Left lung (tissue), 10 donors: Measurements from ENCODE around the gene DOK7. TPM values are rescaled to one million over a fixed set of nuclear protein-coding genes. Genes with fewer than 3 reads are reported as not detected.

ENCODE experiments used
- ATAC-seq: fragments of 200-7000 bp; cut with Tn5 transposase; one replicate; pipeline ENCODE4 v1.9.1; 2020; ENCODE audit warnings: moderate library complexity
- DNase-seq, 4 donors: peaks; one replicate each; pipeline ENCODE4 v3.0.0-alpha.2; 2013 to 2020
- H3K27ac ChIP-seq, 2 donors: fragments of 200-600 bp; sonication (generic) in 1 of 2; one replicate each; pipeline versions ENCODE4 v1.5.0 to v1.8.0; 2020 to 2021
- H3K27me3 ChIP-seq, 2 donors: fragments of 200-600 bp; sonication (generic) in 1 of 2; one replicate each; pipeline versions ENCODE4 v1.5.0 to v1.8.0; 2020 to 2021
- H3K36me3 ChIP-seq, 2 donors: fragments of 200-600 bp; sonication (generic) in 1 of 2; one replicate each; pipeline versions ENCODE4 v1.5.0 to v1.8.0; 2020 to 2021
- H3K4me1 ChIP-seq, 2 donors: fragments of 200-600 bp; one replicate each; pipeline ENCODE4 v1.8.0; 2021
- H3K4me3 ChIP-seq, 2 donors: fragments of 200-600 bp; sonication (generic) in 1 of 2; one replicate each; pipeline versions ENCODE4 v1.5.0 to v1.8.0; 2020 to 2021; ENCODE audit warnings: mild to moderate bottlenecking in 1 of 2
- H3K9me3 ChIP-seq, 2 donors: fragments of 200-600 bp; sonication (generic) in 1 of 2; one replicate each; pipeline versions ENCODE4 v1.5.0 to v1.8.0; 2020 to 2021
- CTCF ChIP-seq, 2 donors: fragments of 200-600 bp; sonication (generic) in 1 of 2; IDR thresholded peaks; one replicate each; pipeline versions ENCODE4 v1.5.0 to v1.8.0; 2021; ENCODE audit warnings: antibody characterized with exemption in 2 of 2
- intact Hi-C, 2 donors: fragments of 100-400 bp; cut with DNase I; formaldehyde crosslinking; loops; one replicate each; pipeline versions ENCODE4 v1.11.2 to v1.14.2; 2022
- polyA plus RNA-seq, 6 donors: library from polyadenylated mRNA; unstranded; fragments of 120-200 nt; gene quantifications; one replicate each; pipeline ENCODE4 v1.2.1, GENCODE V29; 2013; ENCODE audit not compliant: insufficient read length in 6 of 6
- total RNA-seq, 2 donors: library from RNA; stranded (reverse); fragmentation: NEBNext Ultra II Directional; extraction: Animal tissue kit (Norgen Biotek cat#: 25700); gene quantifications; one replicate each; pipeline ENCODE4 v1.2.1, GENCODE V29; 2021
- donor health status: DM: no; HTN: yes; CAD: no.
- donor health status: DM: no; HTN: no; CAD: no.

Gene DOK7
- total and polyA plus RNA-seq, 8 donors = 0.28 to 6.3 (median 1.2) TPM

DNA sequence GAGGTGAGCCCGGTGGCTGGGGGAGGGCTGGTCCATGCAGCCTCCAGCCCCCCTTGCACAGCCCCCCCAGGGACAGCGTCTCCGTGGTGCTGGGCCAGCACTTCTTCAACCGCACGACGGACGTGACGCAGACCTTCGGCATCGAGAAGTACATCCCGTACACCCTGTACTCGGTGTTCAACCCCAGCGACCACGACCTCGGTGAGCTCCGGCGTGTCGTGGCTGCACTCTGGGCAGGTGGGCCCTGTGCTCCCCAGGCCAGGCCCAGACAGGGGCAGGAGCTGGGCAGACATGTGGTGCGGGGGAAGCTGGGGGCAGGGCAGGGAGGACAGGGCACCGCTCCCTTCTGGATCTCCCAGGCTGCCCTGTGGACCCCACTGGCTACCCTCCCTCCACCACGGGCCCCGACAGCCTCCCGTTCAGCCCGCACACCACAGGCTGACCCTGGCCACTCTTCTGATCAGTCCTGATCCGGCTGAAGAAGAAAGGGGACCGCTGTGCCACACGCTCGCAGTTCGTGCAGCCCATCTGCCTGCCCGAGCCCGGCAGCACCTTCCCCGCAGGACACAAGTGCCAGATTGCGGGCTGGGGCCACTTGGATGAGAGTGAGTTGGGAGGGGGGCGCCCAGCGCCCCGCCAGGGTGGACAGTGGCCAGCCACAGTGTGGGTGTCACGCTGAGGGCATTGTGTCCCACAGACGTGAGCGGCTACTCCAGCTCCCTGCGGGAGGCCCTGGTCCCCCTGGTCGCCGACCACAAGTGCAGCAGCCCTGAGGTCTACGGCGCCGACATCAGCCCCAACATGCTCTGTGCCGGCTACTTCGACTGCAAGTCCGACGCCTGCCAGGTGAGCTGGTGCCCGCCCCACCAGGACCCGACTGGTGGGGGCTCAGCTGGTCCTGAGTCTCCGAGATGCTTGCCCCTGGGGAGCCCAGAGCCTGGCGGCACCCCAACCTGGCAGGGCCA is 15.4 kb upstream of the DOK7 start:
- Histone ChIP-seq H3K4me3 (no peak overlapping the region), H3K9me3 (no peaks in the 10 kb centered on the region), H3K36me3 (no peaks in the 10 kb centered on the region), H3K27me3 (peaks cover 0 to 23% of the 10 kb centered on the region in 2 donors), H3K27ac (no peak overlapping the region), H3K4me1 (no peaks in the 10 kb centered on the region)
- intact Hi-C loops = loop anchor here in 1 of 2 donors (10.0 kb wide), 1 partner anchor 253 kb away; no protein-coding TSS in a partner anchor
- no peak for TF ChIP-seq CTCF (IDR thresholded peaks at IDR 0.05)
- DNase-seq (peak in 1 of 4 donors; percentile 78), ATAC-seq (no peak)

DNA sequence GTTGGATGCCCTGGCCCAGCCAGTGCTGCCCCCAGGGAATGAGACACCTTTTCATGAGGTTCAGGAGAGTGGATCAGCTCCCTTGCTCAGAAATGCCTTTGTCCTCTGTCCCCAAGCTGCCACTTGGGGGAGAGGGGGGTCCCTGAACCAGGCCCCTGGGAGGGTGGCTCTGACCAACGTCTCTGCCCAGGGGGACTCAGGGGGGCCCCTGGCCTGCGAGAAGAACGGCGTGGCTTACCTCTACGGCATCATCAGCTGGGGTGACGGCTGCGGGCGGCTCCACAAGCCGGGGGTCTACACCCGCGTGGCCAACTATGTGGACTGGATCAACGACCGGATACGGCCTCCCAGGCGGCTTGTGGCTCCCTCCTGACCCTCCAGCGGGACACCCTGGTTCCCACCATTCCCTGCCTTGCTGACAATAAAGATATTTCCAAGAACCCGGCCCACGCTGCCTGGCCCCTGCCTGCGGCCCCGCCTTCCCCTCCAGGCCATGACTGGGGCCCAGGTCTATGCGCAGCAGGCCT is 14.0 kb upstream of the DOK7 start:
- H3K4me3 ChIP-seq = no peak overlapping the region
- no peaks in the 10 kb centered on the region for H3K36me3 ChIP-seq
- H3K27ac ChIP-seq = no peak overlapping the region
- H3K9me3 ChIP-seq = no peaks in the 10 kb centered on the region
- no peaks in the 10 kb centered on the region for H3K4me1 ChIP-seq
- intact Hi-C loops = loop anchor here in 1 of 2 donors (10.0 kb wide), 1 partner anchor 254 kb away; no protein-coding TSS in a partner anchor
- ATAC-seq (no peak), DNase-seq (no peak)
- peaks cover 0 to 10% of the 10 kb centered on the region in 2 donors for H3K27me3 ChIP-seq
- TF ChIP-seq CTCF (IDR thresholded peaks at IDR 0.05) = no peak

GRCh38 chr4:3449574-3450534 is 13.3 kb upstream of the DOK7 start:
- DNase-seq (peak in 1 of 4 donors; percentile 71), ATAC-seq (no peak)
- Histone ChIP-seq H3K9me3 (peaks cover 0 to 4% of the 10 kb centered on the region in 2 donors), H3K4me3 (no peak overlapping the region), H3K27ac (no peak overlapping the region), H3K4me1 (no peaks in the 10 kb centered on the region), H3K36me3 (no peaks in the 10 kb centered on the region), H3K27me3 (peaks cover 0 to 3% of the 10 kb centered on the region in 2 donors)
- intact Hi-C loops = loop anchor here in 1 of 2 donors (10.0 kb wide), 1 partner anchor 255 kb away; no protein-coding TSS in a partner anchor
- TF ChIP-seq CTCF (IDR thresholded peaks at IDR 0.05) = no peak

- Histone ChIP-seq H3K36me3 (no peaks in the 10 kb centered on the region), H3K27ac (no peak overlapping the region), H3K4me1 (no peaks in the 10 kb centered on the region), H3K9me3 (peaks cover 0 to 12% of the 10 kb centered on the region in 2 donors), H3K4me3 (no peak overlapping the region), H3K27me3 (no peaks in the 10 kb centered on the region)
- ATAC-seq (no peak), DNase-seq (no peak)
- intact Hi-C loops = no loop called here
- TF ChIP-seq CTCF (IDR thresholded peaks at IDR 0.05) = no peak
Measured at GRCh38 chr4:3450643-3451042, 12.5 kb upstream of the DOK7 start.
